Keratinocyte (primary cell): ENCODE measurements around the gene SLC39A8. TPM values are rescaled to one million over a fixed set of nuclear protein-coding genes. Genes with fewer than 3 reads are reported as not detected.

Source experiments
- DNase-seq: peaks from one replicate; pipeline ENCODE4 v3.0.0-alpha.2; 2011; ENCODE audit warnings: low read depth, missing footprints, low spot score
- FAIRE-seq: peaks from 2 replicates; lab custom pipeline; 2011; peaks lifted over from hg19 to GRCh38; lab: Jason Lieb, UNC
- H2AFZ ChIP-seq: 2 replicates; pipeline ENCODE4 v1.6.0; 2012; ENCODE audit warnings: low read length, control low read depth, inconsistent platforms; ENCODE audit not compliant: control insufficient read depth
- H3K27ac ChIP-seq: 2 replicates; pipeline ENCODE4 v1.5.1; 2011; ENCODE audit warnings: low read length; ENCODE audit not compliant: control insufficient read depth, insufficient read depth
- H3K27me3 ChIP-seq: 3 replicates; pipeline ENCODE4 v1.6.0; 2011; ENCODE audit warnings: low read length; ENCODE audit not compliant: control insufficient read depth, insufficient read depth; ENCODE audit errors: extremely low read depth
- H3K36me3 ChIP-seq, 2 experiments: 2 replicates in 1 of 2; 3 replicates in 1 of 2; pipeline ENCODE4 v1.5.1; 2011; ENCODE audit warnings: low read length in 2 of 2, mild to moderate bottlenecking in 1 of 2; ENCODE audit not compliant: control insufficient read depth in 2 of 2, insufficient read depth in 2 of 2; ENCODE audit errors: extremely low read depth in 1 of 2
- H3K4me1 ChIP-seq: 3 replicates; pipeline ENCODE4 v1.5.1; 2011; ENCODE audit warnings: low read length; ENCODE audit not compliant: control insufficient read depth, insufficient read depth; ENCODE audit errors: extremely low read depth
- H3K4me2 ChIP-seq: 3 replicates; pipeline ENCODE4 v1.6.0; 2011; ENCODE audit warnings: low read depth, low read length; ENCODE audit not compliant: control insufficient read depth, insufficient read depth; ENCODE audit errors: extremely low read depth
- H3K4me3 ChIP-seq, 3 experiments: fragments of 200-600 bp in 1 of 3; sonication (generic) in 1 of 3; 2 replicates in 2 of 3; 3 replicates in 1 of 3; pipeline ENCODE4 v1.5.1; 2011 to 2016; ENCODE audit warnings: low read length in 3 of 3, mild to moderate bottlenecking in 3 of 3, control low read depth in 2 of 3, inconsistent platforms in 1 of 3, low read depth in 1 of 3, mixed read lengths in 1 of 3, mixed run types in 1 of 3, moderate library complexity in 1 of 3; ENCODE audit not compliant: control insufficient read depth in 2 of 3, insufficient read depth in 2 of 3; ENCODE audit errors: extremely low read depth in 1 of 3
- H3K79me2 ChIP-seq: 2 replicates; pipeline ENCODE4 v1.6.0; 2012; ENCODE audit warnings: low read length; ENCODE audit not compliant: control insufficient read depth, insufficient read depth
- H3K9ac ChIP-seq: 3 replicates; pipeline ENCODE4 v1.6.0; 2011; ENCODE audit warnings: low read length; ENCODE audit not compliant: control insufficient read depth, insufficient read depth; ENCODE audit errors: extremely low read depth
- H3K9me1 ChIP-seq: 3 replicates; pipeline ENCODE4 v1.6.0; 2011; ENCODE audit warnings: low read length; ENCODE audit not compliant: control insufficient read depth, insufficient read depth; ENCODE audit errors: extremely low read depth
- H3K9me3 ChIP-seq: 2 replicates; pipeline ENCODE4 v1.5.1; 2012; ENCODE audit warnings: low read depth, low read length; ENCODE audit not compliant: control insufficient read depth
- H4K20me1 ChIP-seq: 3 replicates; pipeline ENCODE4 v1.6.0; 2011; ENCODE audit warnings: low read length; ENCODE audit not compliant: control insufficient read depth, insufficient read depth; ENCODE audit errors: extremely low read depth
- CTCF ChIP-seq, 3 experiments: IDR thresholded peaks in 1 of 3; conservative IDR thresholded peaks in 1 of 3; optimal IDR thresholded peaks in 1 of 3; 2 replicates in 2 of 3; 3 replicates in 1 of 3; pipeline versions ENCODE3 to v1.5.1; 2011; ENCODE audit warnings: low read length in 3 of 3, mild to moderate bottlenecking in 3 of 3, moderate library complexity in 2 of 3, control low read depth in 1 of 3, inconsistent platforms in 1 of 3; ENCODE audit not compliant: insufficient read depth in 2 of 3; ENCODE audit errors: extremely low read depth in 1 of 3
- EZH2 ChIP-seq: IDR thresholded peaks from one replicate; pipeline ENCODE4 v1.6.1; 2012; ENCODE audit warnings: inconsistent platforms, mild to moderate bottlenecking, low read length, moderate library complexity
- dilution Hi-C: fragments of 300-500 bp; cut with MboI; formaldehyde crosslinking; loops from one replicate; pipeline ENCODE4 v1.7.0; 2020; ENCODE audit warnings: low sequenced_read_pairs; ENCODE audit not compliant: extremely low pct_ligation_motif_present
- polyA plus RNA-seq, 5 experiments: library from polyadenylated mRNA; depleted of rRNA in 3 of 5; stranded (reverse) in 3 of 5; stranded (forward) in 1 of 5; unstranded in 1 of 5; fragments of >200 nt; gene quantifications; 1 replicate in 1 of 5; 2 replicates in 3 of 5; 3 replicates in 1 of 5; pipeline versions ENCODE4 v1.2.1 to v1.2.3, GENCODE V29; 2011 to 2012; ENCODE audit warnings: missing spikeins in 2 of 5, low read depth in 1 of 5, low replicate concordance in 1 of 5

Gene SLC39A8
- polyA plus RNA-seq, 1 donor (not counting 4 experiments of a cell fraction or from before 2014, with no cell fraction given), result 7.5 TPM

GRCh38 chr4:102253860-102254259 is 91.4 kb downstream of the SLC39A8 start:
- Histone ChIP-seq H3K27ac (no peak overlapping the region), H3K4me2 (no peak overlapping the region), H3K4me1 (no peaks in the 10 kb centered on the region), H4K20me1 (no peaks in the 10 kb centered on the region), H3K9me3 (no peaks in the 10 kb centered on the region), H3K36me3 (no peaks in the 10 kb centered on the region), H3K27me3 (no peaks in the 10 kb centered on the region), H3K79me2 (no peaks in the 10 kb centered on the region), H2AFZ (no peak overlapping the region), H3K9me1 (no peaks in the 10 kb centered on the region), H3K9ac (no peak overlapping the region), H3K4me3 (no peak overlapping the region)
- dilution Hi-C loops, result no loop called here
- no peak for TF ChIP-seq CTCF (optimal IDR thresholded peaks at IDR 0.05 in 1 of 3, IDR thresholded peaks at IDR 0.05 in 1 of 3, conservative IDR thresholded peaks at IDR 0.05 in 1 of 3; ENCODE audit: extremely low read depth in 1 of 3, insufficient read depth in 2 of 3, low read length in 3 of 3)
- TF ChIP-seq EZH2, result no peak
- no peak for DNase-seq
- FAIRE-seq, result no peak

GRCh38 chr4:102252171-102252570 is 93.1 kb downstream of the SLC39A8 start:
- Histone ChIP-seq H3K79me2 (no peaks in the 10 kb centered on the region), H3K9me3 (no peaks in the 10 kb centered on the region), H3K4me1 (no peaks in the 10 kb centered on the region), H3K27ac (no peak overlapping the region), H3K9me1 (no peaks in the 10 kb centered on the region), H2AFZ (no peak overlapping the region), H4K20me1 (no peaks in the 10 kb centered on the region), H3K9ac (no peak overlapping the region), H3K4me3 (no peak overlapping the region), H3K36me3 (no peaks in the 10 kb centered on the region), H3K4me2 (no peak overlapping the region), H3K27me3 (no peaks in the 10 kb centered on the region)
- TF ChIP-seq EZH2, result no peak
- no peak for TF ChIP-seq CTCF (optimal IDR thresholded peaks at IDR 0.05 in 1 of 3, IDR thresholded peaks at IDR 0.05 in 1 of 3, conservative IDR thresholded peaks at IDR 0.05 in 1 of 3; ENCODE audit: extremely low read depth in 1 of 3, insufficient read depth in 2 of 3, low read length in 3 of 3)
- FAIRE-seq (no peak), DNase-seq (no peak)
- dilution Hi-C loops, result no loop called here
